ENCODE measurements around the gene CDKN2AIP. TPM values are rescaled to one million over a fixed set of nuclear protein-coding genes. Genes with fewer than 3 reads are reported as not detected.

Gene CDKN2AIP
- polyA plus RNA-seq, 1 of the 3 experiments (the other 2 are of a cell fraction), result 8.3 TPM

DNA sequence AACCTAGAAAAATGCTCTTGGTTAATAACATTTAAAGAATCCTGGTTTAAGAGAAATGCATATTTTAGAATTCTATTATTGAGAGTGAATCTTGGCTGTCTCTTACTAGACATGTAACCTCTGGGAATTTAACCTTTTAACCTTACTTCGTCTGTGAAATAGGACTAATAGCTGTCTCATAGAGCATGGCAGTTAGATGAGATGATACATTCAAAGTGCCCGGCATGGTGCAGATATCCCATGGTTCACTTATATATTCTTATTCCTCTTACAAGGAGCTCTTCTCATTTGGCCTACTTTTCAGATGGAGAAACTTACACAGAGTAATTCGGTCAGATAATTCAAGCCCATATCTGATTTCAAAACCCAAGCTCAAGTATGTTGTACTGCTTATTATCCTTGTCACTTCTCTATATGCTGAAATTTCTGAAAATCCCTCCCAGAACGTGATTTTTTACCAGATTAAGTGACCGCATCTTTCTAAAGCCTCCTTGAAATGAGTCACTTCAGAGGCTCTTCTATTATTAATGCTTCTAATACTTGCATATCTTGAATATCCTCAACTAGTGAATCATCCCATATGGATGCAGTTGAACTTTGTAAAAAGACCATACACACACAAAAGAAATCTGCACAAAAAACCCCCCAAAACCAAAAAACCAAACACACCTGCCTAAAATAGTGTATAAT, 4.9 kb downstream of the CDKN2AIP start:
- peaks cover 32% of the 10 kb centered on the region for H3F3A ChIP-seq (replicated peaks; ENCODE audit: insufficient read depth)
- H3K27me3 ChIP-seq (ENCODE audit: insufficient read depth), result no peaks in the 10 kb centered on the region
- H3K4me2 ChIP-seq, result peak overlapping the region; percentile 56; the same call in 1 of the 2 replicates
- ChIA-PET POLR2A (no interaction called here), CTCF (interaction anchor here (1.5 to 1.8 kb wide), 2 partner anchors 22 to 42 kb away, joined by 4 to 5 read pairs; no protein-coding TSS in a partner anchor)
- peak overlapping the region; percentile 39 to 75; a peak in 3 of 4 replicates for H3K27ac ChIP-seq (ENCODE audit: low read depth in 2 of 2, low read length in 1 of 2)
- H3K9me3 ChIP-seq, result no peaks in the 10 kb centered on the region
- H3K36me3 ChIP-seq (replicated peaks in 1 of 2; ENCODE audit: control insufficient read depth in 1 of 2, insufficient read depth in 2 of 2, low read length in 1 of 2), result peaks cover 42 to 54% of the 10 kb centered on the region in 2 experiments
- peaks cover 15% of the 10 kb centered on the region for H4K20me1 ChIP-seq (ENCODE audit: insufficient read depth)
- H3K4me3 ChIP-seq (ENCODE audit: low read depth in 2 of 2, low read length in 1 of 2), result no peak overlapping the region
- peaks cover 61% of the 10 kb centered on the region for H3K79me2 ChIP-seq (ENCODE audit: insufficient read depth)
- no peak overlapping the region for H2AFZ ChIP-seq (ENCODE audit: low read depth)
- WGBS (ENCODE audit: low lambda C conversion rate), result 22% methylated on average over 5 of the region's 5 CpGs
- no peak for DNase-seq
- H3K4me1 ChIP-seq (ENCODE audit: control insufficient read depth in 1 of 2, insufficient read depth in 2 of 2, low read depth in 1 of 2, low read length in 1 of 2), result peaks cover 11 to 36% of the 10 kb centered on the region in 2 experiments
- no peak overlapping the region; the same call in 1 of the 2 replicates for H3K9ac ChIP-seq
- no peaks in the 10 kb centered on the region for H3K9me2 ChIP-seq
- TF ChIP-seq RXRA (IDR thresholded peaks at IDR 0.05; ENCODE audit: borderline replicate concordance, low read depth) (peak; percentile 83), TCF12 (IDR thresholded peaks at IDR 0.05) (peak; percentile 97), TAF1 (IDR thresholded peaks at IDR 0.05; ENCODE audit: borderline replicate concordance, low read depth, low read length) (no peak), NRF1 (IDR thresholded peaks at IDR 0.05; ENCODE audit: low read depth, low read length) (no peak), FOSL2 (IDR thresholded peaks at IDR 0.05; ENCODE audit: borderline replicate concordance, low read depth) (peak; percentile 95), IRF3 (IDR thresholded peaks at IDR 0.05; ENCODE audit: low read depth, low read length) (no peak), ELF1 (IDR thresholded peaks at IDR 0.05) (no peak), FOXJ3 (CRISPR knock-in tag; IDR thresholded peaks at IDR 0.05) (no peak), GATA2 (CRISPR knock-in tag; IDR thresholded peaks at IDR 0.05) (no peak), TEAD4 (IDR thresholded peaks at IDR 0.05; ENCODE audit: borderline replicate concordance, insufficient read depth) (peak; percentile 73; the same call in 1 of the 2 replicates), RCOR1 (IDR thresholded peaks at IDR 0.05; ENCODE audit: low read length) (no peak), FOXM1 (IDR thresholded peaks at IDR 0.05; ENCODE audit: low read depth) (peak; percentile 74), REST (IDR thresholded peaks at IDR 0.05; ENCODE audit: low read depth, low read length) (no peak), POLR2AphosphoS5 (IDR thresholded peaks at IDR 0.05; ENCODE audit: low read depth, low read length) (peak; percentile 36; the same call in 1 of the 2 replicates), NFIC (IDR thresholded peaks at IDR 0.05; ENCODE audit: borderline replicate concordance) (peak; percentile 54; the same call in 1 of the 2 replicates), RFX5 (IDR thresholded peaks at IDR 0.05; ENCODE audit: low read length) (no peak), MEF2A (IDR thresholded peaks at IDR 0.05; ENCODE audit: borderline replicate concordance, low read depth) (peak; percentile 72; the same call in 1 of the 2 replicates), YY1 (IDR thresholded peaks at IDR 0.05; ENCODE audit: low read depth) (no peak), EZH2phosphoT487 (IDR thresholded peaks at IDR 0.05; ENCODE audit: borderline replicate concordance, low read depth) (no peak), JUND (IDR thresholded peaks at IDR 0.05) (peak; percentile 90), SIN3A (IDR thresholded peaks at IDR 0.05; ENCODE audit: borderline replicate concordance, low read depth, low read length) (0 out of 2 replicates have a peak, but pooled peaks have one; percentile 45), RAD21 (IDR thresholded peaks at IDR 0.05; ENCODE audit: low read length) (no peak)
- TF ChIP-seq, protein P1, sequence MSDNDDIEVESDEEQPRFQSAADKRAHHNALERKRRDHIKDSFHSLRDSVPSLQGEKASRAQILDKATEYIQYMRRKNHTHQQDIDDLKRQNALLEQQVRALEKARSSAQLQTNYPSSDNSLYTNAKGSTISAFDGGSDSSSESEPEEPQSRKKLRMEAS (IDR thresholded peaks at IDR 0.05; ENCODE audit: low read depth), result 0 out of 2 replicates have a peak, but pooled peaks have one; percentile 50
- TF ChIP-seq, protein P2, sequence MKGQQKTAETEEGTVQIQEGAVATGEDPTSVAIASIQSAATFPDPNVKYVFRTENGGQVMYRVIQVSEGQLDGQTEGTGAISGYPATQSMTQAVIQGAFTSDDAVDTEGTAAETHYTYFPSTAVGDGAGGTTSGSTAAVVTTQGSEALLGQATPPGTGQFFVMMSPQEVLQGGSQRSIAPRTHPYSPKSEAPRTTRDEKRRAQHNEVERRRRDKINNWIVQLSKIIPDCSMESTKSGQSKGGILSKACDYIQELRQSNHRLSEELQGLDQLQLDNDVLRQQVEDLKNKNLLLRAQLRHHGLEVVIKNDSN (IDR thresholded peaks at IDR 0.05; ENCODE audit: borderline replicate concordance, low read depth), result no peak
- TF ChIP-seq, protein P3, sequence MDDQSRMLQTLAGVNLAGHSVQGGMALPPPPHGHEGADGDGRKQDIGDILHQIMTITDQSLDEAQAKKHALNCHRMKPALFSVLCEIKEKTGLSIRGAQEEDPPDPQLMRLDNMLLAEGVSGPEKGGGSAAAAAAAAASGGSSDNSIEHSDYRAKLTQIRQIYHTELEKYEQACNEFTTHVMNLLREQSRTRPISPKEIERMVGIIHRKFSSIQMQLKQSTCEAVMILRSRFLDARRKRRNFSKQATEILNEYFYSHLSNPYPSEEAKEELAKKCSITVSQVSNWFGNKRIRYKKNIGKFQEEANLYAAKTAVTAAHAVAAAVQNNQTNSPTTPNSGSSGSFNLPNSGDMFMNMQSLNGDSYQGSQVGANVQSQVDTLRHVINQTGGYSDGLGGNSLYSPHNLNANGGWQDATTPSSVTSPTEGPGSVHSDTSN (IDR thresholded peaks at IDR 0.05), result peak; percentile 89
- TF ChIP-seq, protein P4, sequence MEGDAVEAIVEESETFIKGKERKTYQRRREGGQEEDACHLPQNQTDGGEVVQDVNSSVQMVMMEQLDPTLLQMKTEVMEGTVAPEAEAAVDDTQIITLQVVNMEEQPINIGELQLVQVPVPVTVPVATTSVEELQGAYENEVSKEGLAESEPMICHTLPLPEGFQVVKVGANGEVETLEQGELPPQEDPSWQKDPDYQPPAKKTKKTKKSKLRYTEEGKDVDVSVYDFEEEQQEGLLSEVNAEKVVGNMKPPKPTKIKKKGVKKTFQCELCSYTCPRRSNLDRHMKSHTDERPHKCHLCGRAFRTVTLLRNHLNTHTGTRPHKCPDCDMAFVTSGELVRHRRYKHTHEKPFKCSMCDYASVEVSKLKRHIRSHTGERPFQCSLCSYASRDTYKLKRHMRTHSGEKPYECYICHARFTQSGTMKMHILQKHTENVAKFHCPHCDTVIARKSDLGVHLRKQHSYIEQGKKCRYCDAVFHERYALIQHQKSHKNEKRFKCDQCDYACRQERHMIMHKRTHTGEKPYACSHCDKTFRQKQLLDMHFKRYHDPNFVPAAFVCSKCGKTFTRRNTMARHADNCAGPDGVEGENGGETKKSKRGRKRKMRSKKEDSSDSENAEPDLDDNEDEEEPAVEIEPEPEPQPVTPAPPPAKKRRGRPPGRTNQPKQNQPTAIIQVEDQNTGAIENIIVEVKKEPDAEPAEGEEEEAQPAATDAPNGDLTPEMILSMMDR (IDR thresholded peaks at IDR 0.05), result no peak

Data from SK-N-SH (cell line).